GM19025 (cell line): ENCODE results near the gene MLPH.

Source experiments
- ATAC-seq: cut with Tn5 transposase; IDR thresholded peaks from one replicate; pipeline ENCODE4 v1.9.1; 2021; ENCODE audit warnings: mild to moderate bottlenecking, low read depth, moderate library complexity; ENCODE audit not compliant: unreplicated experiment

Gene MLPH

DNA sequence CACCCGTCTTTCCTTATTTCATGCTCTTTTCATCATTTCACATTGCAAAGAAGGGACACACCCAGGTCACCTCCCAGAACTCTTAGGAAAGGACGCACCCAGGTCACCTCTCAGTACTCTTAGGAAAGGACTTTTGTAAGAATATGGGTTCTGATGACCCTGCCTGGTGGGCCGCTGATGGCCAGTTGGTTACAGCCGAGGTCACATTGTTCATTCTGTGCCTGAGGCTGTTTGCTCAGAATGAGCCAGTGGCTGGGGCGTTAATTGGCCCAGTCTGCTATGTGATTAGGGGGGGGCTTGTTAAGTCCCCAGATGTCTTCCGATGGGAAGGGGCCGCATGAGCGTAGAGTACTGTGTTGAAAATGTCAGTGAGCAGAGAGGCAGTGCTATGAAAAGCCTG lies 9.4 kb downstream of the MLPH start:
- no peak for ATAC-seq

DNA sequence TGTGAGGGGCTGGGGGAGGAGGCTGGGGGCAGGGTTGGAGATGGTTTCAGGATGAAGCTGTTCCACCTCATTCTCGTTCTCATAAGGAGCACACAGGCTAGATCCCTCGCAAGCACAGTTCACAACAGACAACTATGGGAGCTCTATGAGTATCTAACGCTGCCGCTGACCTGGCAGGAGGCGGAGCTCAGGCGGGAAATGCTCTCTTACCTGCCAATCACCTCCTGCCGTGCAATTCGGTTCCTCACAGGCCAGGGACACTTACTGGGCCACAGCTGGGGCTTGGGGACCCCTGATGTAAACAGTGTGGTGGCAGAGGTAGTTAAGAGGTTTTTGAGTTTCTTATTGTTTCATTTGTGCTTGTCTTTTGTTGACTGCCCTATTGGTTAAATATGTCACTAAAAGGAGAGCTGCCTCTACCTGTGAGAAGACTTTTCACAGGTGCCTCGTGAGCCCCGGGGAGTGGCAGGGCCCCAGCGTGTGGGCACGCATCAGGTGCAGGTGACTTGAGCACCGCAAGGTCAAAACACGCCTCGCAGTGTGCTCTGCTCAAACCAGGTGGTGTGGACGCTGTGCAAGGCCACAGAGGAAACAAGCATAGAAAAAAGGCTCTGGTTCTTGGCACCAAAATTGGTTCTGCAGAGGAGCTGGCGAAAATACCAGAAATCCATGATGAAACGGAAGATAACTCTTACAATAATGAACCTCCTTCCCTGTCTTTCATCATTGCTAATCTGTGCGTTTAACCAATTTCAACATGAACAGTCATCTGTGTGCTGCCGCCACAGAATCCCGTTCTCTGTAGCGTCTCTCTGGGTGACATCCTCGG lies 10.2 kb downstream of the MLPH start:
- no peak for ATAC-seq

DNA sequence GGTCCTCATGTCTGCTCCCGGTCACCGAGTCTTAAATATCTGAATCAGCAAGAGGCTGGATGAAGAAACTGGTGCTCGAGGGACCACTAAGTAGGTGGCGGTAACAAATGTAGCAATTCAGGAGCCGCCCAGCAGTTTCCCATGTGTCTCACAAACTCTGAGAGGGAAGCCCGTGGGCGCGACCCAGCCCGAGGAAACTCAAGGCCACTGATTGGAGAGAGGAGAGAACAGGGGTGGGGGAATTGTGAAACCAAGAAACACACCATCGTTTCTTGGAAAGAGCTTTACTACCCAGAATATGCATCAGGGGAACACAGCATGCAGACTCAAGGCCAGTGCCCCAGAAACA lies 10.8 kb downstream of the MLPH start:
- no peak for ATAC-seq

DNA sequence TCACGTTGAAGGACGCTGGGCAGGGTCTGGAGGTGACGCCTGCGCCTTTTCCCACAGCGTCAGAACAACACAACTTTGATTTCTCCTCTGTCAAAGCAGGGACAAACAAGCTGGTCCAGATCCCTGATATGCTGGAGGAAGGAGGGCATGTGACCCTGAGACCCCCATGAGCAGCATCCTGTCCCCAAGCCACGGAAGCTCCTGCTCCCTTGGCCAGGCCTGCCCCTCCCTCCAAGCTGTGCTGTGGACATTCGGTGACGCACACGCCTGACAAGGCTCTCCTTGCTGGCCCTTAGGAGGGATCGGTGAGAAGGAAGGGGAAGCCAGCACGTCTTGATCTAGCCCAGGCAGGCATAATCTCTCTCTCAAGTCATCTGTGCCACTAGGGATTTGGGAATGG lies 11.3 kb downstream of the MLPH start:
- ATAC-seq, result no peak

GRCh38 chr2:237500681-237501424 lies 13.8 kb downstream of the MLPH start:
- no peak for ATAC-seq

- ATAC-seq, result no peak
These were observed 15.0 kb downstream of the MLPH start for GRCh38 chr2:237501892-237502513.

GRCh38 chr2:237503201-237503600 lies 16.1 kb downstream of the MLPH start:
- no peak for ATAC-seq

DNA sequence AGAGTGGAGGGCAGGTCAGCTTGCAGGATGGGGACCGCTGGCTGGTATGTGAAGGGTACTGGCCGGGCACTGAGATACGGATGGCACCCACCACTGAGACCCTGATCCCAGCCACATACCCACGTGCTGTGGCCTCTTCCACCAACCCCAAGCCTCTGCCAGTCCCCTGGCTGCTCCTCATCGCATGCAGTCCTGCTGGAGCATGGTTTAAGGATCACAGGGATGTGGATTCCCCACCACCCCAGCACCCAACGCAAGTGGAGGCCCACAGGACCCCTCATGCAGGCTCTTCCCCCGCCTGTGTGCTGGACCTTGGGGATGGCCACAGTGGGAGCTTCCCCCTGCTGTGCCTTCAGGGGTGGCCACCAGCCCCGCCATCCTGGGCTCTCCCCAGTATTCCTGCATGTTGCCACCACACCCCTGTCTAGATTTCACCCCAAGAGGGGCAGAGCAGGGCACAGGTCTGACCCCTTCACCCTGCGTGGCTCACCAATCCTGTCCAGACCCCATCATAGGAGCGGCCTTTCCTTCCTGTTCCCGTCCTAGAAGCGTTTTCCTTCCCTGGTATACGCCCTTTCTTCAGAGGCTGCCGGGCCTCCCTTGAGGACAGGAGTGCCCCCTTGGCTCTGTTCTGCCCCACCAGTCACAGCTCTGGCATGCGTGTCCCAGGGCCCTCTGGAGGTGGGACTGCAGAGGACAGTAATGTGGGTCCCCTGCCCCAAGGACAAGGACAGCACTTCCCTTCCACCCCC lies 18.3 kb downstream of the MLPH start:
- ATAC-seq, result no peak

- ATAC-seq, result no peak
These were observed 20.5 kb downstream of the MLPH start for GRCh38 chr2:237507512-237507911.

DNA sequence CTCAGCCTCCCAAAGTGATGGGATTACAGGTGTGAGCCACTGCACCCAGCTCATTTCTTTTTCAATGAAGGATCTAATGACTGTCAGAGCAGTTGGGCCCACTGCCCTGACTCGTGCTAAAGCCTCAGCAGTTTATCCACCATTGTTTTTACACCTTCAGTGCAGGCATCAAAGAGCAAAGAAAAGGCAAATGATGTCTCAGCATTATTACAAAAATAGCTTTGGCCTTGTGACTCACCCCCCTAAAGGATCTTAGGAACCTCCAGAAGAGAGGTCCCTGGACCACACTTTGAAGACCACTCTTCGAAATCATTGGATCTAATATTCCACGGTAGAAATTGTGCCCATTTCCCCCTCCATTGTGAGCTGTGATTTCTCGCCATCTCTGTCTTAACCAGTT lies 21.3 kb downstream of the MLPH start:
- ATAC-seq, result no peak

DNA sequence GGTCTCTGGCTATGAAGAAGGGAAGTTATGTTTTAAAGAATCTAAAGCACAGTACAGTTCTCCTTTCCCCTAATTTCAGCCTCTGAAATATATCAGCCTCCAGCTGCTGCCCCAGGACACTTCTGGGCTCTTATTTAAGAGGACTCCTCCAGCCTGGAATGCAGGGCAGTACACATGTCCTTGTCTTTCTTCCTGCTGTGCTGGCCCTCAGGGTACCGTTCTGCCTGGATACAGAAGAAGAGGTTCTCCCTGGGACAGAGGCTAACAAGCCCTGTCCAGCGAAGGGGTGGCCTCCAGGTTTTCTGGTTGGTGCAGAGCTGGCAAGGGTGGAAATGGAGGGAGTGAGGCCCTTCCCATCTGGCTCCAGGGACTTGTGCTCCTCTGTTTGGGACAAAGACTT lies 22.1 kb downstream of the MLPH start:
- no peak for ATAC-seq

GRCh38 chr2:237509905-237510304 lies 22.9 kb downstream of the MLPH start:
- ATAC-seq, result no peak

- no peak for ATAC-seq
These were observed 23.6 kb downstream of the MLPH start for GRCh38 chr2:237510502-237511217.

DNA sequence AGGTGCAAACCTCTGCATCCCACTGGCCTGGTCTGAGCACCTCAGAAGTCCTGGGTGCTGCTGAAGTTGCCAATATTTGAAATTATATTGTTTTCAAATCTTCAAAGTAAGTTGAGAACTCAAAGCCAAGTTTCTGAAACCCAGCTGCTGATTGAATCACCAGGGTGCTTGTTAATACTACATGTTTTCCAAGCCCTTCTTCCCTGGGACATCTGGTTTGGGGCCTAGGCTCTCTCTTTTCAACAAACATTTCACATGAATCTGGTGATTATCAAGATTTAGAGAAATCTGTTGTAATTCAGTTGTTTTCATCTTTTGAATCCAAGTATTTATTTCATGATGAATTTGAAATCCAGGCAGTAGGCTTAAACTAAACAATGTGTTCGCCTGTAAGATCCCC lies 24.4 kb downstream of the MLPH start:
- ATAC-seq, result no peak

DNA sequence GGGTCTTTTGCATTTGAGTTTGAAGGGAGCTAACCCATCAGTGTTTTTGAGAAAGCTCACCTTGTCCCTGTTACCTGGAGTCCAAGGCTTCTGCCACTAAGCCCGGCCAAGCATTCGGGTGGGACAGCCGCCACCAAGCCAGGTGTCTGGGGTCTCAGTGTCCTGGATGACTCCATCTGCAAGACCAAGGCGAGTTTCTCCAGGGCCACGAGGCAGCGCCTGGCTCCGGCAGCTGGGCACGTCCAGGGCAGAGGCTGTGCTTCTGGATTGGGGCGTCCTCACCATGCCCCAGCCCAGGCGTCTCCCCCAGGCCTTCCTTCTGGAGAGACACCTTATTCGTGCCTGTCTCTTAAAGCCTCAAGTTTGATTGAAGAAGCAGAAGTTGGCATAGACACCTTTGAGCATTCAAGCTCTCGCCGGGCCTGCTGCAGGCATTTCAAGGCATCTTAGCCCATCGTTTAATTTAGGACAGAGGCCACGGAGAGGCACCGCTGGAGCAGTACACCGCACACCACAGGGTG lies 24.9 kb downstream of the MLPH start:
- ATAC-seq, result no peak

DNA sequence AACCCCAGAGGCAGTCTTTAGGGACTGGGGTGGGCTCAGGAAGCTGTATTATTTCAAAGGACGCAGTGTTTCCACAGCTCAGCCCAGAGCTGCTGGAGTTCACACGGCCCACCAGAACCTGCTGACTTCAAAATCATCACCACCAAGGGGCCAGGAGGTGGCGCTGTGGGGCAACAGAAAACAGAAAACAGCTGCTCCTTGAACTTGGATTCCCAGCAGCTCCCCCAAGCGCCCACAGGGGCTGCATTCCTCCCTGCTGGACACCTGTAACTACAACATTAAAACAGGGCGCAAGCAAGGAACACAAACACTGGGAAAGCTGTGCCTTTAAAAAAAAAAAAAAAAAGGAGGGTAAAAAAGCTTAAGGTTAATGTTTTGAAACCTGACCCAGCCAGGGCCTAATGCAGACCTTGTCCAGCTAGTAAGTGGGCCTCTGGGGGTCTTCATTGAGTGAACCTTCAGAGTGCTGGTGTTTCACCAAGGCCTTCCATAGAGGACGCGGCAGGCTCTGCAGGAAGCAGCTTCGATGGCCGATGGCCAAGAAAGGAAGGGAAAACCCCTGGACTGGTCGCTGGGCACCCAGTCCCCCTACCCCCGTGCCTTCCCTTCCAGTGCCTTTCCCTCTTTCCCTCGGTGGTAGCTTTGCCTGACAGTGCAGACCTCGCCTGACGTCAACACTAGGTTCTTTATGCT lies 25.9 kb downstream of the MLPH start:
- peak; percentile 70 for ATAC-seq

GRCh38 chr2:237513693-237514092 lies 26.6 kb downstream of the MLPH start:
- no peak for ATAC-seq

GRCh38 chr2:237514474-237515130 lies 27.6 kb downstream of the MLPH start:
- no peak for ATAC-seq

DNA sequence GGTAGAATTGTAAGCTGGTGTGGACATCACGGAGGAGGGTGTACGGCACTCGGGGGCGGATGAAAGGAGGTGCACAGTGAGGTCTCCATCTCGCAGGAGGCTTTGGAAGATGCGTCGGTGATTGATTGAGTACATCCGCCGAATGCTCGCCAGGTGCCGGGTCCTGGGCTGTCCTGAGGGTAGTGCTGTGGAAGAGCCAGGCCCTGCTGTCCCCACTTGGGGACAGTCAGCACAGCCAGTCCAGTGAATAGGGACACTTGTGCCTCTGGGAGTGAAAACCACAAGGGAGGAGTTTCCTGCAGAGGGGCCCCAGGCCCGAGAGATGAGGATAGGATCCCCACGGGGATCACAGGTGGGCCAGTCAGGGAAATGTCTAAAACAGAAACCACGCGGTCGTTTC lies 28.1 kb downstream of the MLPH start:
- ATAC-seq, result no peak
